GM12873 (cell line): Measurements from ENCODE around the gene CLDND2.

Experiments
- TF ChIP-seq, protein P1 (sequence below): IDR thresholded peaks from 2 replicates; pipeline ENCODE4 v1.5.1; 2012; ENCODE audit warnings: low read depth, mild to moderate bottlenecking, moderate library complexity, low read length, control low read depth; ENCODE audit not compliant: insufficient read depth; ENCODE audit errors: missing control alignments

Gene CLDND2

DNA sequence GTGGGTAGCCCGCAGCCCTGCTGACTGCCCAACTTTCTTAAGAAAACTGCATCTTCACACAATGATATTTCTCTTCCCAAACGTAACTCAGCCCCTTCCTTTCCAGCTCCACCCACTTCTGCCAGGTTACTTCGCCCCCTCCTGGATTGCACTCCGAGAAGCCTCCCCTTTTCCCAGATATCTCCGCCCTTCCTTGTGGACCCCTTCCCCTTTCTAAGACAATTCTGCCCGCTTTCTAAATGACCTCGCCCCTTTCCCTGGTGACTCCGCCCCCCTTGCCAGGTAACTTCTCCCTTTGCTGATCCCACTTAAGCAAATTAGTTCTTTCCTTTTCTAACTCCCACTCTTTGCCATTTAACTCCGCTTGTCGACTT, 29.5 kb downstream of the CLDND2 start:
- TF ChIP-seq, protein P1, sequence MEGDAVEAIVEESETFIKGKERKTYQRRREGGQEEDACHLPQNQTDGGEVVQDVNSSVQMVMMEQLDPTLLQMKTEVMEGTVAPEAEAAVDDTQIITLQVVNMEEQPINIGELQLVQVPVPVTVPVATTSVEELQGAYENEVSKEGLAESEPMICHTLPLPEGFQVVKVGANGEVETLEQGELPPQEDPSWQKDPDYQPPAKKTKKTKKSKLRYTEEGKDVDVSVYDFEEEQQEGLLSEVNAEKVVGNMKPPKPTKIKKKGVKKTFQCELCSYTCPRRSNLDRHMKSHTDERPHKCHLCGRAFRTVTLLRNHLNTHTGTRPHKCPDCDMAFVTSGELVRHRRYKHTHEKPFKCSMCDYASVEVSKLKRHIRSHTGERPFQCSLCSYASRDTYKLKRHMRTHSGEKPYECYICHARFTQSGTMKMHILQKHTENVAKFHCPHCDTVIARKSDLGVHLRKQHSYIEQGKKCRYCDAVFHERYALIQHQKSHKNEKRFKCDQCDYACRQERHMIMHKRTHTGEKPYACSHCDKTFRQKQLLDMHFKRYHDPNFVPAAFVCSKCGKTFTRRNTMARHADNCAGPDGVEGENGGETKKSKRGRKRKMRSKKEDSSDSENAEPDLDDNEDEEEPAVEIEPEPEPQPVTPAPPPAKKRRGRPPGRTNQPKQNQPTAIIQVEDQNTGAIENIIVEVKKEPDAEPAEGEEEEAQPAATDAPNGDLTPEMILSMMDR: no peak

DNA sequence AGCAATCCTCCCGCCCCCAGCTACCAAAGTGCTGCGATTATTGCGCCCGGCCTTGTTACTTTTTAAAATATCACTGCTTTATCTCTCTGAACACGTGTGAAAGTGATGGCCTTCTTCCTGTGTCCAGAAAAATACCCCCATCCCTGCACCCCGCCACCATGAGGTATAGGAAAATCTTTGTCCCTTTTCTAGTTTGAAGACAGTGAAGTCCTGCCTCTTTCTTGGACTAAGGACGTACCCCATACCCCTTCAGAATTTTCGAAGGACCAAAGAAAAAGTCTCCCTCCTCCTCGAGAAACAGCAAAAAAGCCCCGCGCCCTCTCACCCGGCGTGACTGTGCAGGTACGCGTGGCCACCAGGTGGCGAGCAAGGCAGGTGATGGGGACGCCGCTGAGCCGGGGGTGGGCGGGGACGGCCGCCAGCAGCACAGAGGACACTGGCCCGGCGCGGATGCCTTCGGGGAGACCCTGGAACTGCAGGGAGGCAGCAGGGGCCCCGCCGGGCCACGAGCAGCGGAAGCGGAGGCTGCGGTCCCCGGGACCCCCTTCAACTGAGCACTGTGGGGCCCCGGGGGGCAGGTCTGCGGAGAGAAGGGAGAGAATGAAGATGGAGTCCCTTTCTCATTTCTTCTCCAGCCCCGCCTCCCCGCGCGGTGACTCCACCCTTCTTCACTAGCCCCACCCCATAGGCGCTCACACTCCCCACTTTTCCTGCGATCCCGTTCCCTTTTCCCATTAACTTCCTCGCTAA, 30.1 kb downstream of the CLDND2 start:
- TF ChIP-seq, protein P1: peak; percentile 78

DNA sequence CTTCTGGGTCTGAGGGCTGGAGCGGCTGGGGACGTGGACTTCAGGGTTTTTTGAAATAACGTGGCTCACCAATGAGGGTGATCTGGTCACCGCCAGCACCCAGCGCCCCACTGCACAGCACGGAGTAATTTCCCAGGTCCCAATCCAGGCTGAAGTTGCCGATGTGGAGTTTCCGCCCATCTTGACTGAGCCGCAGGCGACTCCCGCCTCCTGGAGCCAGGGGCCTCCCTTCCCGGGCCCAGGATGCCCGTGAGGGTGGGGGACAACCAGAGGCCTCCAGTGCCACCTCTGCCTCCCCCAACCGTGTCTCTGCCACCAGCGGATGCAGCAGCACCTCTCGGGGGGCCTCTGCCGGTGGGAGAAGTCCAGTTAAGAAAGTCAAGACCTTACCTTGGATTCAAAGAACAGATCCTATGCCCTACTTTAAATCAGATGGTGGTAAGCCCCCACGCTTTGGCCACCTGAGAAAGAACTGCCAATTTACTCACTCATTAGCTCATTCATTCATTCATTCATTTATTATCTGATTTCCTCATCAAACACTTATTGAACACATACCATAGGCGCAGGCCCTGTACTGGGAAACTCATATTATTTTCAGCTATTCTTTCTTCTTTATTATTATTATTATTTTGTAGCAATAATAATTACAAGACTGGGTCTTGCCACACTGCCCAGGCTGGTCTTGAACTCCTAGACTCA, 30.8 kb downstream of the CLDND2 start:
- TF ChIP-seq, protein P1: no peak

DNA sequence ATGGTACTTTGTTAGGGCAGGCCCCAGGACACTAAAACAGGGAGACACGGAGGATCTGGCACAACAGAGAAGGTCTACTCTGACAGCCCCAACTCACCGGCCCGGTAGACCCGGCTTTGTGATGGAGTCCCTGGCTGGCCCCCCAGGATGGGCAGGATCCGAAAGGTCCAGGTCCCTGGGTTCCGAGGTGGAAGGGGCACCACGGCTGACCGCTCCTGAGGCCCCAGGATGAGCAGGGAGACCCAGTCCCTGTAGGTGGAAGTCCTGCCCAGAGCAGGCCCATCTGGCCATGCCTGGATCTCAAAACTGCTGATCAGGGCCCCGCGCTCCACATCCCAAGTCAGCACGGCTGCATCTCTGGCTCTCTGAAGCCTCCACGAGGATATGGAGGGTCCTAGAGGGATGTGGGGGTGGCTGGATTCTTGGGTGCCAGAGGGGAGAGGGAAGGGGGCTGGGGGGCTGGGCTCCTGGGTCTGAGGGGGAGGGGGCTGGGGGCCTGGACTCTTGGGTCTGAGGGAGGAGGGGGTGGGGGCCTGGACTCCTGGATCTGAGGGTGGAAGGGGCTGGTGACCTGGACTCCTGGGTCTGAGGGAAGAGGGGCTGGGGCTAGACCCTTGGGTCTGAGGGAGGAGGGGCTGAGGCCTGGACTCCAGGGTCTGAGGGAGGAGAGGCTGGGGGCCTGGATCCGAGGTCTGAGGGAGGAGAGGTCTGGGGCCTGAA, 31.5 kb downstream of the CLDND2 start:
- TF ChIP-seq, protein P1: no peak

DNA sequence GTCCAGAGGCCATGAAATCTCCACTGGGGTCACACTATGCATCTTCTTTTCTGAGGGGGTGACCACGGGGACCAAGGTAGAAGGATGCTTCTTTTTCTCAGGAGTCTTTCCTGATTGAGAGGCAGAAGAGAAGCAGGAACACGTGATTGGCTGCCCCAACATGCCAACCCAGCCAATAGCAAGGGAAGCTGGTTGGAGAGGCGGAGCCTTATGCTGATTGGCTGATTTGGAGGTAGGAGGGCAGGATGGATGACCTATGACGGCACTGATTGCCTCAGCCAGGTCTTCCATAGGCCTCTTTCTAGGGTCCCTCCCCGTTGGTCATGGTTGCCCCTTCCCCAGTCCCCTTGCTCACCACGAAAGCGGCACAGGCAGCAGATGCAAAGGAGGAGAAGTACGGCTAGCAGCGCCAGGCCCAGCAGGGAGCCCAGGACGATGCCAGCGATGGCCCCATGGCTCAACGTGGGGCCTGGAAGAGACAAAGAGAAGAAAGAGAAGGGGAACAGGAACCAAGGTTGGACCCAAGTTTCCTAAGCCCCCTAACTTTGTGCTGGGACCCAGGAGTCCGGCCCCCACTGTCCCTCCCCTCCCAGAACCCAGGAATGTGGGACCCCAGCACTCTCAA, 34.9 kb downstream of the CLDND2 start:
- TF ChIP-seq, protein P1: no peak

DNA sequence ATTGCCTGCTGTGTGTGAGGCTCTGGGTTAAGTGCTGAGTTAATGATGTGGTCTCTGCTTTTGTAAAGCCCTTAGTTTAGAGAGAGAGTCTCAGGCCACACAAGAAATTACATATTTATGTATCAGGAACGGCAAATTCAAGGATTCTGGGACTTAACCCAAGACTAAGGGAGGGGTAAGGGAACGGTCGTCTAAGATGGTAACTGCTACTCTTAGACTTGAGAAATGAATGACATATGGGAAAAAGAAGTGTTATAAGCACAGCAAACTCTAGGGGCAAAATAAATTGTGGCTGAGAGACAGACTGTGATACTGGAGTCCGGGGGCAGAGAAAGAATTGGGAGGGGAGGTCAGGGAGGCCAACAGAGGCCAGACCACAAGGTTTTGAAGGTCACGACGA, 37.1 kb downstream of the CLDND2 start:
- TF ChIP-seq, protein P1: no peak

DNA sequence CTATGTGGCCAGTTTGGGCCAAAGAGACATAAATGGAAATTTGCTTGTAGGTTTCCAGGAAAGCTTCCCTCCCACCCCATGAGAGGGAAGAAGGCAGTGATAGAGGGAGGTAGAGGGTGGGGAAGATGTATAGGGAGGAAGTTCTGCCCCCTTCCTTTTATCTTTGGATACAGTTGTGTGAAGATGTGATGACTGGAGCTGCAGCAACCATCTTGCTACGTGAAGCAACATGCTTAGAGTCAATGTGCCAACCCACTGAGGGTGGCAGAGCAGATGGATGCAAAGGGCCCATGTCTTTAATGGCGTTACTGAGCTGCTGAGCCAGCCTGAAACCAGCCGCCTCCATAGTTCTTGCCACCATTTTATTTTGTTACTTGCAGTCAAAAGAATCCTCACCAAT, 37.6 kb downstream of the CLDND2 start:
- TF ChIP-seq, protein P1: no peak
